Uterus (tissue), 2 donors: ENCODE measurements around the gene BCAS3.

ENCODE experiments used
- POLR2A ChIP-seq, 2 donors: fragments of 450-650 bp; IDR thresholded peaks; one replicate each; pipeline ENCODE4 v1.6.1; 2016; ENCODE audit warnings: antibody characterized with exemption in 2 of 2, mild to moderate bottlenecking in 1 of 2, moderate library complexity in 1 of 2
- TF ChIP-seq, protein P1 (sequence below), 4 experiments: fragments of 200-600 bp in 2 of 4; fragments of 450-650 bp in 2 of 4; sonication (generic) in 2 of 4; IDR thresholded peaks; one replicate each; pipeline ENCODE4 v1.5.1; 2016 to 2019; ENCODE audit warnings: antibody characterized with exemption in 4 of 4, mild to moderate bottlenecking in 2 of 4, moderate library complexity in 1 of 4

DNA sequence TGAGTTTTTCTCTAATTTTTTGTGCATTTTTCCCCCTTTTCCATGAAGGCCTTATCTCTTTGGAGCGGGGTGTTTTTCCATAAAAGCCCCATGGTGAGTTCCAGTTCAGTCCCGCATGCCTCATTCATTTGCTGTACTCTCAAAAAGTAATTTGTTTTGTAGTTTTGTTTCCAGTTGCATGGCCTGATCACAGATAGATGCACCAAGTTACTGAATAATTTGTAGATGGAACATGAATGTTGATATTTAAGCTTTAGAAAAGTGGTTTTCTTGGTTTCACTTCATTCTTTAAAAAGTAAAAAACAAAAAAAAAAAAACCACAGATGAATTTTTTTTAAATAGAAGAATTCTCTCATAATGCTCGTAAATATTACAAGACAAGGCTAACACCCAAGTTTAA is 349.2 kb downstream of the BCAS3 start:
- TF ChIP-seq, protein P1, sequence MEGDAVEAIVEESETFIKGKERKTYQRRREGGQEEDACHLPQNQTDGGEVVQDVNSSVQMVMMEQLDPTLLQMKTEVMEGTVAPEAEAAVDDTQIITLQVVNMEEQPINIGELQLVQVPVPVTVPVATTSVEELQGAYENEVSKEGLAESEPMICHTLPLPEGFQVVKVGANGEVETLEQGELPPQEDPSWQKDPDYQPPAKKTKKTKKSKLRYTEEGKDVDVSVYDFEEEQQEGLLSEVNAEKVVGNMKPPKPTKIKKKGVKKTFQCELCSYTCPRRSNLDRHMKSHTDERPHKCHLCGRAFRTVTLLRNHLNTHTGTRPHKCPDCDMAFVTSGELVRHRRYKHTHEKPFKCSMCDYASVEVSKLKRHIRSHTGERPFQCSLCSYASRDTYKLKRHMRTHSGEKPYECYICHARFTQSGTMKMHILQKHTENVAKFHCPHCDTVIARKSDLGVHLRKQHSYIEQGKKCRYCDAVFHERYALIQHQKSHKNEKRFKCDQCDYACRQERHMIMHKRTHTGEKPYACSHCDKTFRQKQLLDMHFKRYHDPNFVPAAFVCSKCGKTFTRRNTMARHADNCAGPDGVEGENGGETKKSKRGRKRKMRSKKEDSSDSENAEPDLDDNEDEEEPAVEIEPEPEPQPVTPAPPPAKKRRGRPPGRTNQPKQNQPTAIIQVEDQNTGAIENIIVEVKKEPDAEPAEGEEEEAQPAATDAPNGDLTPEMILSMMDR (IDR thresholded peaks at IDR 0.05), result no peak
- TF ChIP-seq POLR2A (IDR thresholded peaks at IDR 0.05), result no peak
